Naive thymus-derived CD4-positive, alpha-beta T cell (primary cell): Measurements from ENCODE around the gene SPTLC2. TPM values are rescaled to one million over a fixed set of nuclear protein-coding genes. Genes with fewer than 3 reads are reported as not detected.
A peak's percentile ranks its signal among the peaks of the same experiment; 100 is the strongest.

Source experiments
- ATAC-seq: fragments of 150-1000 bp; cut with Tn5 transposase; 2 replicates; pipeline ENCODE4 v1.10.0; 2021; ENCODE audit warnings: mild to moderate bottlenecking, moderate library complexity
- CTCF ChIA-PET: fragments of 350-600 bp; sonication (Branson Sonifier 250); formaldehyde crosslinking; loops from one replicate; lab custom pipeline; 2021; ENCODE audit warnings: antibody characterized with exemption; lab: Charles Lee
- POLR2A ChIA-PET: fragments of 350-600 bp; sonication (Branson Sonifier 250); formaldehyde crosslinking; loops from one replicate; lab custom pipeline; 2021; ENCODE audit warnings: antibody characterized with exemption, inconsistent platforms; lab: Charles Lee
- DNase-seq, 9 donors: peaks; one replicate each; pipeline versions ENCODE4 v3.0.0 to v3.0.0-alpha.2; 2020 to 2022; ENCODE audit warnings: mixed read lengths in 1 of 9
- H3K27ac ChIP-seq: one replicate; pipeline ENCODE4 v1.7.0; 2013; ENCODE audit warnings: mild to moderate bottlenecking, low read depth, low read length, moderate library complexity
- H3K27me3 ChIP-seq, 2 donors: one replicate each; pipeline ENCODE4 v1.7.0; 2013; ENCODE audit warnings: low read length in 2 of 2, mild to moderate bottlenecking in 2 of 2, moderate library complexity in 2 of 2; ENCODE audit not compliant: control insufficient read depth in 2 of 2, insufficient read depth in 2 of 2
- H3K36me3 ChIP-seq, 3 experiments: 1 replicate in 2 of 3; 2 replicates in 1 of 3; pipeline ENCODE4 v1.7.0; 2013; ENCODE audit warnings: low read length in 3 of 3, mild to moderate bottlenecking in 3 of 3, moderate library complexity in 1 of 3; ENCODE audit not compliant: insufficient read depth in 3 of 3, control insufficient read depth in 2 of 3
- H3K4me1 ChIP-seq, 2 donors: one replicate each; pipeline ENCODE4 v1.7.0; 2013; ENCODE audit warnings: low read length in 2 of 2, mild to moderate bottlenecking in 2 of 2, moderate library complexity in 1 of 2; ENCODE audit not compliant: control insufficient read depth in 2 of 2, insufficient read depth in 2 of 2
- H3K4me3 ChIP-seq: 2 replicates; pipeline ENCODE4 v1.7.0; 2013; ENCODE audit warnings: mild to moderate bottlenecking, low read length
- H3K9me3 ChIP-seq, 3 experiments: 1 replicate in 2 of 3; 2 replicates in 1 of 3; pipeline ENCODE4 v1.7.0; 2013; ENCODE audit warnings: low read length in 3 of 3; ENCODE audit not compliant: control insufficient read depth in 2 of 3
- H3K27ac Mint-ChIP-seq, 9 donors: one replicate each; pipeline ENCODE4 v1.8.0; 2020 to 2022; ENCODE audit warnings: mixed read lengths in 9 of 9, mild to moderate bottlenecking in 8 of 9, moderate library complexity in 5 of 9, inconsistent platforms in 2 of 9
- H3K27me3 Mint-ChIP-seq, 5 donors: one replicate each; pipeline ENCODE4 v1.8.0; 2021 to 2022; ENCODE audit warnings: mixed read lengths in 5 of 5, mild to moderate bottlenecking in 1 of 5
- H3K36me3 Mint-ChIP-seq, 5 donors: one replicate each; pipeline ENCODE4 v1.8.0; 2020 to 2022; ENCODE audit warnings: mixed read lengths in 5 of 5, mild to moderate bottlenecking in 3 of 5, inconsistent platforms in 1 of 5
- H3K4me1 Mint-ChIP-seq, 7 donors: one replicate each; pipeline ENCODE4 v1.8.0; 2020 to 2022; ENCODE audit warnings: mixed read lengths in 7 of 7, mild to moderate bottlenecking in 3 of 7, inconsistent platforms in 1 of 7
- H3K4me3 Mint-ChIP-seq, 10 donors: one replicate each; pipeline ENCODE4 v1.8.0; 2020 to 2022; ENCODE audit warnings: mild to moderate bottlenecking in 10 of 10, mixed read lengths in 10 of 10, moderate library complexity in 6 of 10, inconsistent platforms in 2 of 10
- H3K9me3 Mint-ChIP-seq, 11 donors: one replicate each; pipeline ENCODE4 v1.8.0; 2020 to 2022; ENCODE audit warnings: mixed read lengths in 11 of 11, mild to moderate bottlenecking in 4 of 11, inconsistent platforms in 1 of 11, moderate library complexity in 1 of 11
- intact Hi-C, 2 donors: fragments of 100-400 bp; cut with micrococcal nuclease; formaldehyde crosslinking; loops; one replicate each; pipeline ENCODE4 v1.15.1; 2023
- polyA plus RNA-seq, 2 donors: library from polyadenylated mRNA; unstranded; fragments of 300-500 nt; fragmentation: Illumina TruSeq; gene quantifications; one replicate each; pipeline ENCODE4 v1.2.3, GENCODE V29; 2021
- total RNA-seq, 6 experiments: library from RNA in 5 of 6; stranded (reverse) in 5 of 6; gene quantifications; 1 replicate in 5 of 6; 2 replicates in 1 of 6; pipeline ENCODE4 v1.2.3 and lab custom pipeline; 2021 to 2026

SPTLC2 gene
- total and polyA plus RNA-seq, 7 experiments from 2014 or later: 11.6 to 58.1 (median 24.7) TPM

DNA sequence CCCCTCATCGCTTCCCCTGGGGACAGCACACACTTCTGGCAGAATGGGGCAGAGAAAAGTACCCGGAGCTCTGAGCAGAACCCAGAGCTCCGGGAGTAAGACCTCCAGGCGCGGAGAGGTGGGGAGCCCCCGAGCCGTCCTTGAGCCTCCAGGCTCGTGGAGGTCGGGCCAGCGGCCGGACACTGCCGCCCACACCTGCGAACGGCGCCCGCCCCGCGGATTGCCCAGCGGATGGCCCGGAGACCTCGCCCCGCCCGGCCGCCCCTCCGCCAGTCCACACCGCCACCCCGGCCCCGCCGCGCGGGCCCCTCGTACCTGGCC lies 344 bp downstream of the SPTLC2 start:
- intact Hi-C loops: loop anchor here (1.0 to 10.0 kb wide), 21 partner anchors 9 to 1951 kb away; partner anchors contain the start of genes ALKBH1 (in 2 of the 2), GSTZ1 (in 2 of the 2), SAMD15 (in 2 of the 2) and SLIRP (in 2 of the 2)
- ATAC-seq: no peak
- ChIA-PET CTCF (no interaction called here), POLR2A (interaction anchor here (0.7 to 1.6 kb wide), 4 partner anchors 22 to 158 kb away, joined by 3 to 9 read pairs (median 3); partner anchors contain the start of gene AHSA1)
- no peaks in the 10 kb centered on the region for H3K9me3 ChIP-seq
- Mint-ChIP-seq H3K27ac (peak overlapping the region; percentile 45 to 90 (median 83)), H3K9me3 (peaks cover 0 to 3% (median 0%) of the 10 kb centered on the region in 11 donors), H3K4me3 (peak overlapping the region; percentile 85 to 97 (median 92)), H3K4me1 (peaks cover 29 to 52% (median 40%) of the 10 kb centered on the region in 7 donors), H3K27me3 (peaks cover 0 to 2% (median 0%) of the 10 kb centered on the region in 5 donors), H3K36me3 (peaks cover 0 to 17% (median 4%) of the 10 kb centered on the region in 5 donors)
- DNase-seq: peak in 1 of 9 donors; percentile 18
- peaks cover 4 to 5% of the 10 kb centered on the region in 2 donors for H3K4me1 ChIP-seq
- peak overlapping the region; percentile 55 for H3K4me3 ChIP-seq
- peak overlapping the region; percentile 69 for H3K27ac ChIP-seq
- no peaks in the 10 kb centered on the region for H3K27me3 ChIP-seq
- H3K36me3 ChIP-seq: peaks cover 0 to 4% (median 0%) of the 10 kb centered on the region in 3 experiments

GRCh38 chr14:77615361-77616132 lies 890 bp downstream of the SPTLC2 start:
- H3K27me3 Mint-ChIP-seq: no peaks in the 10 kb centered on the region
- POLR2A ChIA-PET: interaction anchor here (0.6 to 1.6 kb wide), 9 partner anchors 10 to 157 kb away, joined by 3 to 9 read pairs (median 3); partner anchors contain the start of gene AHSA1

GRCh38 chr14:77613201-77613600 lies 3.2 kb downstream of the SPTLC2 start:
- no peaks in the 10 kb centered on the region for H3K27me3 ChIP-seq
- POLR2A ChIA-PET: interaction anchor here (0.6 to 2.0 kb wide), 3 partner anchors 10 to 46 kb away, joined by 3 to 6 read pairs (median 4); no protein-coding TSS in a partner anchor
- DNase-seq (no peak), ATAC-seq (no peak)
- peaks cover 0 to 4% (median 0%) of the 10 kb centered on the region in 3 experiments for H3K36me3 ChIP-seq
- Mint-ChIP-seq H3K27ac (peak overlapping the region in 4 of 9 donors; percentile 16 to 57 (median 34)), H3K36me3 (peaks cover 0 to 17% (median 4%) of the 10 kb centered on the region in 5 donors), H3K4me1 (peaks cover 40 to 61% (median 48%) of the 10 kb centered on the region in 7 donors), H3K4me3 (peak overlapping the region in 9 of 10 donors; percentile 25 to 89 (median 45)), H3K9me3 (peaks cover 0 to 1% (median 0%) of the 10 kb centered on the region in 11 donors), H3K27me3 (no peaks in the 10 kb centered on the region)
- intact Hi-C loops: loop anchor here (10.0 kb wide), 2 partner anchors 578 to 1948 kb away; partner anchors contain the start of genes ERG28 (in 1 of the 2) and TTLL5 (in 1 of the 2)
- CTCF ChIA-PET: interaction anchor here (0.6 kb wide), 1 partner anchor 260 kb away, joined by 4 read pairs; no protein-coding TSS in a partner anchor
- H3K4me3 ChIP-seq: no peak overlapping the region
- H3K4me1 ChIP-seq: peaks cover 5 to 12% of the 10 kb centered on the region in 2 donors
- H3K9me3 ChIP-seq: no peaks in the 10 kb centered on the region
- H3K27ac ChIP-seq: no peak overlapping the region

More at GRCh38 chr14:77615361-77616132, 890 bp downstream of the SPTLC2 start:
- intact Hi-C loops: loop anchor here (1.0 to 10.0 kb wide), 23 partner anchors 8 to 1951 kb away; partner anchors contain the start of genes ALKBH1 (in 2 of the 2), GSTZ1 (in 2 of the 2), SAMD15 (in 2 of the 2) and SLIRP (in 2 of the 2)
- Mint-ChIP-seq H3K4me3 (peak overlapping the region; percentile 85 to 97 (median 91)), H3K27ac (peak overlapping the region; percentile 45 to 90 (median 83)), H3K4me1 (peaks cover 29 to 52% (median 40%) of the 10 kb centered on the region in 7 donors), H3K9me3 (peaks cover 0 to 3% (median 0%) of the 10 kb centered on the region in 11 donors), H3K36me3 (peaks cover 0 to 17% (median 4%) of the 10 kb centered on the region in 5 donors)
- Histone ChIP-seq H3K4me3 (peak overlapping the region; percentile 55), H3K36me3 (peaks cover 0 to 4% (median 0%) of the 10 kb centered on the region in 3 experiments), H3K27me3 (no peaks in the 10 kb centered on the region), H3K9me3 (no peaks in the 10 kb centered on the region), H3K4me1 (peaks cover 4 to 5% of the 10 kb centered on the region in 2 donors), H3K27ac (peak overlapping the region; percentile 69)
- no peak for ATAC-seq
- CTCF ChIA-PET: no interaction called here
- peak in 5 of 9 donors; percentile 4 to 30 (median 12) for DNase-seq

DNA sequence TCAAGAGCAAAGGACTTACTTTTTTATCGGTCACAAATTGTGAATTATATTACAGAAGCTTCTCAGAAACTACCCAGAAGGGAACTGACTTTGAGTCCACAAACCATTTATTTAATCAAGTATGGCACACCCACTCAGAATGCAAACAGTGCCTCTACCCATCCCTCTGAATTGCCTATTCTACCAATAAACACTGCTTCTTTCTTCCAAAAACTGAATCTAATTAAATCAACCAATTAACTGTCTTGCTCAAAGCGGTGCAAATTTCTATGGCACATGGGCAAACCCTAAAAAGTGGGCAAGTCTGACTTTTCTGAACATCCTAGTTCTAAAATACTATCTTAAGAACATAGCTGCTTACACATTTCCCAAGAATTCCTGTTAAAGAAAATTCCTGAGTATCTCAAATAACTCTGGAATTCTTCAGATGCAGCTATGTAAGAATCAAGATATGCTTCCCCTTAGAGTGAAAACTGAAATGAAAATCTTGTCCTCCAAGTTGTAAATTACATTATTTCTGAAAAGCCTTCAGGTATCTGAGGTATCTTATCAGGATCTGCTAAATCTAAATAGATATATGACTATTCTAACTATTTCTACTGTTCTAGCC lies 4.3 kb downstream of the SPTLC2 start:
- intact Hi-C loops: loop anchor here (10.0 kb wide), 2 partner anchors 577 to 1947 kb away; partner anchors contain the start of genes ERG28 (in 1 of the 2) and TTLL5 (in 1 of the 2)
- DNase-seq (no peak), ATAC-seq (no peak)
- Mint-ChIP-seq H3K36me3 (peaks cover 0 to 17% (median 4%) of the 10 kb centered on the region in 5 donors), H3K27ac (peak overlapping the region in 2 of 9 donors; percentile 12 to 48), H3K9me3 (peaks cover 0 to 1% (median 0%) of the 10 kb centered on the region in 11 donors), H3K27me3 (no peaks in the 10 kb centered on the region), H3K4me1 (peaks cover 43 to 64% (median 58%) of the 10 kb centered on the region in 7 donors), H3K4me3 (peak overlapping the region in 3 of 10 donors; percentile 40 to 89 (median 70))
- ChIA-PET POLR2A (interaction anchor here (0.5 to 2.0 kb wide), 4 partner anchors 9 to 27 kb away, joined by 4 to 6 read pairs (median 5); no protein-coding TSS in a partner anchor), CTCF (no interaction called here)
- H3K27me3 ChIP-seq: no peaks in the 10 kb centered on the region
- no peak overlapping the region for H3K4me3 ChIP-seq
- H3K27ac ChIP-seq: no peak overlapping the region
- no peaks in the 10 kb centered on the region for H3K9me3 ChIP-seq
- H3K4me1 ChIP-seq: peaks cover 15 to 16% of the 10 kb centered on the region in 2 donors
- H3K36me3 ChIP-seq: peaks cover 0 to 4% (median 0%) of the 10 kb centered on the region in 3 experiments

GRCh38 chr14:77610553-77610952 lies 5.9 kb downstream of the SPTLC2 start:
- Mint-ChIP-seq H3K9me3 (no peaks in the 10 kb centered on the region), H3K4me1 (peaks cover 47 to 74% (median 69%) of the 10 kb centered on the region in 7 donors), H3K27me3 (no peaks in the 10 kb centered on the region), H3K27ac (no peak overlapping the region), H3K4me3 (no peak overlapping the region), H3K36me3 (peaks cover 0 to 17% (median 4%) of the 10 kb centered on the region in 5 donors)
- Histone ChIP-seq H3K36me3 (no peaks in the 10 kb centered on the region), H3K27me3 (no peaks in the 10 kb centered on the region), H3K4me3 (no peak overlapping the region), H3K9me3 (no peaks in the 10 kb centered on the region), H3K4me1 (peaks cover 13 to 17% of the 10 kb centered on the region in 2 donors), H3K27ac (no peak overlapping the region)
- ChIA-PET POLR2A (no interaction called here), CTCF (no interaction called here)
- DNase-seq (no peak), ATAC-seq (no peak)
- intact Hi-C loops: loop anchor here (10.0 kb wide), 2 partner anchors 576 to 1946 kb away; partner anchors contain the start of genes ERG28 (in 1 of the 2) and TTLL5 (in 1 of the 2)
